ENCODE measurements around the gene FOXP1. TPM values are rescaled to one million over a fixed set of nuclear protein-coding genes. Genes with fewer than 3 reads are reported as not detected.

The FOXP1 gene
- total and polyA plus RNA-seq, 2 of the 13 experiments (the other 11 are each of a cell fraction or from before 2014, with no cell fraction given): 40.4 to 59.0 TPM

DNA sequence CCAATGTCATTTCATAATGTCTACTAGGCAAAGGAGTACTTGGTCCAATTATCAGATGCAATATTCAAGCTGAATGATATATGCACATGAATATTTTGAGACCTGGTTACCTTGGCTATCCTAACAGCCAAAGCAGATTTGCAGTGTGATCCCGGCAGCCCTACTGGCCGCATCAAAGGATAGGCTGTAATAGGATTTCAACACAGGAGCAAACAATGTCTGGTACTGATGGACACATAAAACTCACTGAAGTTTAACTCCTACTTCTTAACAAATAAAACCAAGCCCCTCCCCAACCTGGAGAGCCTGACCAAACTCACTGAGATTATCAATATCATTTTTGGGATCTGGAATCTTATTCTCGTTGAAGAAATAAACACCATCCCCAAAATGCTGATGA is 130.2 kb downstream of the FOXP1 start (continued):
- no peak for TF ChIP-seq JUND (CRISPR knock-in tag; IDR thresholded peaks at IDR 0.05)
- TF ChIP-seq ZNF773 (CRISPR knock-in tag; IDR thresholded peaks at IDR 0.05; ENCODE audit: borderline replicate concordance): no peak
- no peak for TF ChIP-seq RCOR2 (CRISPR knock-in tag; IDR thresholded peaks at IDR 0.05)
- TF ChIP-seq KLF13 (CRISPR knock-in tag; IDR thresholded peaks at IDR 0.05): no peak
- TF ChIP-seq BCL6 (CRISPR knock-in tag; IDR thresholded peaks at IDR 0.05): peak; percentile 28; the same call in 1 of the 2 replicates
- TF ChIP-seq THAP11 (CRISPR knock-in tag; IDR thresholded peaks at IDR 0.05): 0 out of 2 replicates have a peak, but pooled peaks have one; percentile 12
- no peak for TF ChIP-seq ZBTB42 (CRISPR knock-in tag; IDR thresholded peaks at IDR 0.05)
- 0 out of 2 replicates have a peak, but pooled peaks have one; percentile 42 for TF ChIP-seq ISL2 (CRISPR knock-in tag; IDR thresholded peaks at IDR 0.05)
- no peak for TF ChIP-seq ZNF468 (CRISPR knock-in tag; IDR thresholded peaks at IDR 0.05)
- peak; percentile 31; the same call in 1 of the 2 replicates for TF ChIP-seq FOXA3 (CRISPR knock-in tag; IDR thresholded peaks at IDR 0.05)
- no peak for TF ChIP-seq SOX13 (IDR thresholded peaks at IDR 0.05)
- TF ChIP-seq SOX13 (CRISPR knock-in tag; conservative IDR thresholded peaks at IDR 0.05 in 1 of 2, IDR thresholded peaks at IDR 0.05 in 1 of 2): peak in 1 of 2 experiments; percentile 56; a peak in 1 of 4 replicates
- peak; percentile 39; the same call in 1 of the 2 replicates for TF ChIP-seq CEBPB (IDR thresholded peaks at IDR 0.05; ENCODE audit: borderline replicate concordance, low read depth, low read length)
- TF ChIP-seq, protein P1, sequence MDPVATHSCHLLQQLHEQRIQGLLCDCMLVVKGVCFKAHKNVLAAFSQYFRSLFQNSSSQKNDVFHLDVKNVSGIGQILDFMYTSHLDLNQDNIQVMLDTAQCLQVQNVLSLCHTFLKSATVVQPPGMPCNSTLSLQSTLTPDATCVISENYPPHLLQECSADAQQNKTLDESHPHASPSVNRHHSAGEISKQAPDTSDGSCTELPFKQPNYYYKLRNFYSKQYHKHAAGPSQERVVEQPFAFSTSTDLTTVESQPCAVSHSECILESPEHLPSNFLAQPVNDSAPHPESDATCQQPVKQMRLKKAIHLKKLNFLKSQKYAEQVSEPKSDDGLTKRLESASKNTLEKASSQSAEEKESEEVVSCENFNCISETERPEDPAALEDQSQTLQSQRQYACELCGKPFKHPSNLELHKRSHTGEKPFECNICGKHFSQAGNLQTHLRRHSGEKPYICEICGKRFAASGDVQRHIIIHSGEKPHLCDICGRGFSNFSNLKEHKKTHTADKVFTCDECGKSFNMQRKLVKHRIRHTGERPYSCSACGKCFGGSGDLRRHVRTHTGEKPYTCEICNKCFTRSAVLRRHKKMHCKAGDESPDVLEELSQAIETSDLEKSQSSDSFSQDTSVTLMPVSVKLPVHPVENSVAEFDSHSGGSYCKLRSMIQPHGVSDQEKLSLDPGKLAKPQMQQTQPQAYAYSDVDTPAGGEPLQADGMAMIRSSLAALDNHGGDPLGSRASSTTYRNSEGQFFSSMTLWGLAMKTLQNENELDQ (CRISPR knock-in tag; IDR thresholded peaks at IDR 0.05; ENCODE audit: borderline replicate concordance): no peak
- no peak for TF ChIP-seq RELA (CRISPR knock-in tag; IDR thresholded peaks at IDR 0.05)
- TF ChIP-seq MEIS1 (CRISPR knock-in tag; IDR thresholded peaks at IDR 0.05; ENCODE audit: borderline replicate concordance): no peak
- TF ChIP-seq DPF2 (CRISPR knock-in tag; IDR thresholded peaks at IDR 0.05; ENCODE audit: borderline replicate concordance, low read depth): no peak
- TF ChIP-seq JARID2 (CRISPR knock-in tag; IDR thresholded peaks at IDR 0.05; ENCODE audit: insufficient replicate concordance): no peak
- TF ChIP-seq ELF3 (CRISPR knock-in tag; IDR thresholded peaks at IDR 0.05): no peak
- peak; percentile 65 for TF ChIP-seq TCF7 (IDR thresholded peaks at IDR 0.05; ENCODE audit: low read depth)
- no peak for TF ChIP-seq PTBP1 (IDR thresholded peaks at IDR 0.05; ENCODE audit: low read depth, low read length, poor library complexity, severe bottlenecking)
- TF ChIP-seq EHMT2 (IDR thresholded peaks at IDR 0.05; ENCODE audit: borderline replicate concordance, low read depth, low read length): no peak
- TF ChIP-seq ZNF547 (CRISPR knock-in tag; IDR thresholded peaks at IDR 0.05): no peak
- TF ChIP-seq, protein P2, sequence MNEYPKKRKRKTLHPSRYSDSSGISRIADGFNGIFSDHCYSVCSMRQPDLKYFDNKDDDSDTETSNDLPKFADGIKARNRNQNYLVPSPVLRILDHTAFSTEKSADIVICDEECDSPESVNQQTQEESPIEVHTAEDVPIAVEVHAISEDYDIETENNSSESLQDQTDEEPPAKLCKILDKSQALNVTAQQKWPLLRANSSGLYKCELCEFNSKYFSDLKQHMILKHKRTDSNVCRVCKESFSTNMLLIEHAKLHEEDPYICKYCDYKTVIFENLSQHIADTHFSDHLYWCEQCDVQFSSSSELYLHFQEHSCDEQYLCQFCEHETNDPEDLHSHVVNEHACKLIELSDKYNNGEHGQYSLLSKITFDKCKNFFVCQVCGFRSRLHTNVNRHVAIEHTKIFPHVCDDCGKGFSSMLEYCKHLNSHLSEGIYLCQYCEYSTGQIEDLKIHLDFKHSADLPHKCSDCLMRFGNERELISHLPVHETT (CRISPR knock-in tag; conservative IDR thresholded peaks at IDR 0.05): no peak
- TF ChIP-seq FOXA1 (IDR thresholded peaks at IDR 0.05): no peak
- 0 out of 2 replicates have a peak, but pooled peaks have one; percentile 10 for TF ChIP-seq FOXA1 (CRISPR knock-in tag; IDR thresholded peaks at IDR 0.05)
- TF ChIP-seq ZNF879 (CRISPR knock-in tag; IDR thresholded peaks at IDR 0.05): no peak
- no peak for TF ChIP-seq HOXA7 (CRISPR knock-in tag; IDR thresholded peaks at IDR 0.05)
- no peak for TF ChIP-seq TOE1 (CRISPR knock-in tag; IDR thresholded peaks at IDR 0.05)
- TF ChIP-seq HMG20A (CRISPR knock-in tag; IDR thresholded peaks at IDR 0.05; ENCODE audit: borderline replicate concordance): peak; percentile 22; the same call in 1 of the 2 replicates
- no peak for TF ChIP-seq KLF15 (CRISPR knock-in tag; IDR thresholded peaks at IDR 0.05; ENCODE audit: borderline replicate concordance)
- TF ChIP-seq ZKSCAN1 (IDR thresholded peaks at IDR 0.05; ENCODE audit: low read length): peak; percentile 76
